Epidermal melanocyte (primary cell): ENCODE results near the gene ARRB2.

Experiments
- DNase-seq: peaks from one replicate; pipeline ENCODE4 v3.0.0; 2011; ENCODE audit warnings: low spot score; ENCODE audit not compliant: insufficient read length

ARRB2 gene

DNA sequence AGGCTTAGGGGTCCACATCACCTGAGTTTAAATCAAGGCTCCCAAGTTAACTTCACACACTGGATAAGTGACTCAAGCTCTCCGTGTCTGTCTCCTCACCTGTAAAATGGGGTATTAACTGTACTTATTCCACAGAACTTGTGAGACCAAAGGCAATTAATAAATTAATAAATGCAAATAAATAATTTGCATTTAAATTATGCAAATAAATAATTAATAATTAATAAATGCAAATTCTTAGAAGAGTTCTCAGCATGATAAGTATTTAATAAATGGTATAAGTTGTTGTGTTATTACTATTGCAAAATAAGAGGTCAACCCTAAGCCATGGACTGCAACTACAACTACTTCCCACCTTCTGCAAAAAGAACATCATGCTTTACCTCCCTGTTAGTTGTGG, 43.0 kb downstream of the ARRB2 start:
- DNase-seq = no peak

DNA sequence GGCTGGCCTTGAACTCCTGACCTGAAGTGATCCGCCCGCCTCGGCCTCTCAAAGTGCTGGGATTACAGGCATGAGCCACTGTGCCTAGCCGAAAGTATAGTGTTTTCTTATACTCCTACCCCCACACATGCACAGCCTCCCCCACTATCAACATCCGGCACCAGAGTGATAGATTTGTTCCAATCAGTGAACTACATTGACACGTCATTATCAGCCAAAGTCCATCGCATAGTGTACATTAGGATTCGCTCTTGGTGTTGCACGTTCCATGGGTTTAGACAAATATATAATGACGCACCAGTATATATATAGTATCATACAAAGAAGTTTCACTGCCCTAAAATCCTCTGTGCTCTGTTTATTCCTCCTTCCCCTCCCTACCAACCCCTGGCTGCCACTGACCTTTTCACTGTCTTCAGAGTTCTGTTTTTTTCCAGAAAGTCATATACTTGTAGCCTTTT, 49.4 kb downstream of the ARRB2 start:
- DNase-seq = no peak

DNA sequence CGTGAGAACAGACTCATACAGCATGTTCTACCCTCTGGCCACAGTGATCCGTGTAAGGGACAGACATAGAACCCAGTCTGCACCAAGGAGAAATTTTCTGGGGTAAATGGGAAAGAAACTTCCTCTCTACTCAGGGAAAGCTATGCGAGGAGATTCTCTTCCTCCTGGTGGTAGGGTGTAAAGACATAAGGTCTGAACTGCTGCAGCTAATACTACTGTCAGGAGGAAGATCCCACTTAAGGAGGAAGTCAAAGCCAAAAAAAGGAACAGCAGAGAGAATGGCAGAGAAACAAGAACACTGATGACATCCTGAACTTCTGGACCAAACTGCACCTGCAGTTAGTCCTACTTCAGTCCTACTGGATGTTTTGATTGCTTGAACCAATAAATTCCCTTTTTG, 54.2 kb downstream of the ARRB2 start:
- DNase-seq = no peak

DNA sequence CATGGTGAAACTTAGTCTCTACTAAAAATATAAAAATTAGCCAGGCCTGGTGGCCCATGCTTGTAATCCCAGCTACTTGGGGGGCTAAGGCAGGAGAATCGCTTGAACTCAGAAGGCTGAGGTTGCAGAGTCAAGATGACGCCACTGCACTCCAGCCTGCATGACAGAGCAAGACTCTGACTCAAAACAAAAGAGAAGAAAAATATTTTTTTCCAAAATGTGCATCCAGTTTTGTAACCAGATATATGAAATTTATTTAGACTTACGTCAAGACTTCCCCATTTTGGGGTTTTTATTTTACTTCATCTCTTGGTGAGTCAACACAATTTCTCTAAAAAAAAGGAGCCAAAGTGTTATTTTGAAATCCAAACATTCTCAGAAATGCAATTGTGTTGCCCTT, 55.8 kb downstream of the ARRB2 start:
- no peak for DNase-seq

DNA sequence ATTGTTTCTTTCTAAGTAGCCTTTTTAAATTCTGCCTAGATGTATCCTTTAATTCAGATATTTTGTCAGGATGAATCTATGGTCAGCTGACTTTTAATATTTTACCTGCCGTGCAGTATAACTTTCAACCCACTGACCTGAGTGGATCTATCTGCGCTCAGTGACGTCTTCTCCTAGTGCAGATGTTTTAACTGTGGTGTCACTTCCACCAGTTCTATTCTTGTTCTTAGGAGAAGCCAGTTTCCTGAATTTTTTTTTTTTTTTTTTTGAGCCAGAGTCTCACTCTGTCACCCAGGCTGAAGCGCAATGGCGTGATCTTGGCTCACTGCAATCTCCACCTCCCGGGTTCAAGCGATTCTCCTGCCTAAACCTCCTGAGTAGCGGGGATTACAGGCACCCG, 56.3 kb downstream of the ARRB2 start:
- no peak for DNase-seq

DNA sequence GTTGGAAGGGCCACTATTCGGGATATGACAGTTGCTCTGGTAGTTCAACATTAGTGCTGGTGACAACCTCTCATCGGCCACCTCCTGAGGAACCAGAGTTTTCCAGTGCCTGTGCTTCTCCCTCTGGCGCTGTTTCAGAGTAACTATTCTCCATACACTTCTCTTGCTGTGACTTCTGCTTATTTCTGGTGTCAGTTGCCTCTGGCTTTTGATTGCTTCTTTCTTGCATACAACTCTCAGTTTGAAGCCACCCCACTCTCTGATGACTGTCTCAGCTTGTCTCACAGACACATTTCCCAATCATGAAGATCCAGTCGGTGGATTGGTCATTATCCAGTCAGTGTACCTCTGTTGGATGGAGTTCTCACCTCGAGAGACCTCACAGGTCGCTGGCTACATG, 57.9 kb downstream of the ARRB2 start:
- no peak for DNase-seq

DNA sequence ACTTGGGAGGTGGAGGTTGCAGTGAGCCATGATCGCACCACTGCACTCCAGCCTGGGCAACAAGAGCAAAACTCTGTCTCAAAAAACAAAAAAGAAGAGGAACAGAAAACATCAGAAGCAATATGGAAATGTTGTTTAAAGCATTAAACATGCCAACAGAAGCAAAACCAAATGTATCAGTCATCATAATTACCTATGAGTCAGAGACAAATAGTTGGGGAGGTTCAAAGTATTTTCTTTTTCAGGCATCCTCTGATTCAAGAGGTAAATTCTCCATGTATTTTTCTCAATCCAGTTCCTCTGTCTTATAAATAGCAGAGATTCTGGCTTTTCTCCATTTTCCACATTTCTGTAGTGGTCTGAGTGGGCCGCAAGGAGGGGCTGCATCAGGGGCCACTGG, 59.2 kb downstream of the ARRB2 start:
- no peak for DNase-seq
